ENCODE results near the gene CELSR2.

The CELSR2 gene

DNA sequence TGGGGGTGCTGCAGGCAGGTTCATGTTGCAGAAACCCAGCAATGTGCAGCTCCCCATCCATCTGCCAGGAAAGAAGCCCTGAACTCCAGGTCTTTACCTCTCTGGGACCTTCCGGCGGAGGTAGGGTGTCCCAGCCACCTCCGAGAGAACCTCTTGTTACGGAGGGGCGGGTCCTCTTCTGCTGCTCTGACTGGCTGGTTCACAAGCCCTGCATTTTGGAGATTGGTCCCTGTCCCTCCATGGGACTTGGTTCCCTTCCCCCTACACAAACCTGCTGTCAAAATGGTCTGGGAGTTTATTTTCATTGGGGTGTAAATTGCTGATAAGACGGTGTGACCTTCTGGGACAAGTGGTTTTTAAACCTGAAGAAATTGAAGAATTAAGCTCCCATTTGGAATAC is 8.0 kb upstream of the CELSR2 start:
- in situ Hi-C loops (cut with HindIII; ENCODE audit: low pct_ligation_motif_present, low sequenced_read_pairs), result no loop called here
- DNase-seq, result no peak
- H3K27me3 ChIP-seq (replicated peaks), result no peaks in the 10 kb centered on the region
- no peak for TF ChIP-seq CTCF (IDR thresholded peaks at IDR 0.05; ENCODE audit: low read depth, low read length, missing control alignments)
- H3K27ac ChIP-seq, result no peak overlapping the region
- peaks cover 37% of the 10 kb centered on the region for H3K36me3 ChIP-seq (replicated peaks)
- no peak overlapping the region for H3K4me3 ChIP-seq (ENCODE audit: low read depth, low read length)

GRCh38 chr1:109241841-109242345 is 7.4 kb upstream of the CELSR2 start:
- Histone ChIP-seq H3K27me3 (replicated peaks) (no peaks in the 10 kb centered on the region), H3K4me3 (ENCODE audit: low read depth, low read length) (no peak overlapping the region), H3K27ac (no peak overlapping the region), H3K36me3 (replicated peaks) (peaks cover 32% of the 10 kb centered on the region)
- DNase-seq, result no peak
- in situ Hi-C loops (cut with HindIII; ENCODE audit: low pct_ligation_motif_present, low sequenced_read_pairs), result no loop called here
- TF ChIP-seq CTCF (IDR thresholded peaks at IDR 0.05; ENCODE audit: low read depth, low read length, missing control alignments), result no peak

DNA sequence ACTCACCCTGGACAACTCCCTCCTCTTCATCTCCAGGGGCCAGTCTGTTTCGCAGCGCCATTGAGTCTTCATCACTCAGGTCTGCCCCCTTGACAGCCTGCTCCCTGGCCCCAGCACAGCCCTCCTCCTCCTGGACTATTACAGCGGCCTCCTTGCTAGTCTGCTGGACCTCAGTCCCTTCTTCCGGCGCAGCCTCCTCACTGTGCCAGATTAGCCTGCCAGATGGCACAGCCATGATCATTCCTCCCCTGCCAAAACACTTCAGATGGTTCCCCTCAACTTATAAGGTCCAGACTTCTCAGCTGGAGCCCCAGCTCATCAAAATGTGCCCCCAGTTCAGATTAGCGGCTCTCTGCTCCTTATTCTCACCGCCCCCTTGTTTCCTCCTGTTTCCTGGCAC is 7.0 kb upstream of the CELSR2 start:
- H3K27ac ChIP-seq, result no peak overlapping the region
- H3K36me3 ChIP-seq (replicated peaks), result peaks cover 27% of the 10 kb centered on the region
- DNase-seq, result no peak
- in situ Hi-C loops (cut with HindIII; ENCODE audit: low pct_ligation_motif_present, low sequenced_read_pairs), result no loop called here
- H3K27me3 ChIP-seq (replicated peaks), result no peaks in the 10 kb centered on the region
- no peak overlapping the region for H3K4me3 ChIP-seq (ENCODE audit: low read depth, low read length)
- TF ChIP-seq CTCF (IDR thresholded peaks at IDR 0.05; ENCODE audit: low read depth, low read length, missing control alignments), result no peak

GRCh38 chr1:109243221-109243620 is 6.1 kb upstream of the CELSR2 start:
- H3K27me3 ChIP-seq (replicated peaks), result no peaks in the 10 kb centered on the region
- in situ Hi-C loops (cut with HindIII; ENCODE audit: low pct_ligation_motif_present, low sequenced_read_pairs), result no loop called here
- no peak overlapping the region for H3K27ac ChIP-seq
- no peak for DNase-seq
- no peak overlapping the region for H3K4me3 ChIP-seq (ENCODE audit: low read depth, low read length)
- TF ChIP-seq CTCF (IDR thresholded peaks at IDR 0.05; ENCODE audit: low read depth, low read length, missing control alignments), result no peak
- H3K36me3 ChIP-seq (replicated peaks), result peaks cover 19% of the 10 kb centered on the region

GRCh38 chr1:109243860-109244552 is 5.3 kb upstream of the CELSR2 start:
- DNase-seq, result no peak
- Histone ChIP-seq H3K36me3 (replicated peaks) (peaks cover 12% of the 10 kb centered on the region), H3K27ac (no peak overlapping the region), H3K27me3 (replicated peaks) (no peaks in the 10 kb centered on the region), H3K4me3 (ENCODE audit: low read depth, low read length) (no peak overlapping the region)
- in situ Hi-C loops (cut with HindIII; ENCODE audit: low pct_ligation_motif_present, low sequenced_read_pairs), result no loop called here
- TF ChIP-seq CTCF (IDR thresholded peaks at IDR 0.05; ENCODE audit: low read depth, low read length, missing control alignments), result no peak

GRCh38 chr1:109246141-109246551 is 3.2 kb upstream of the CELSR2 start:
- Histone ChIP-seq H3K27me3 (replicated peaks) (no peaks in the 10 kb centered on the region), H3K27ac (no peak overlapping the region), H3K36me3 (replicated peaks) (no peaks in the 10 kb centered on the region), H3K4me3 (ENCODE audit: low read depth, low read length) (no peak overlapping the region)
- no peak for DNase-seq
- TF ChIP-seq CTCF (IDR thresholded peaks at IDR 0.05; ENCODE audit: low read depth, low read length, missing control alignments), result no peak
- in situ Hi-C loops (cut with HindIII; ENCODE audit: low pct_ligation_motif_present, low sequenced_read_pairs), result no loop called here
